HG03064 (cell line): ENCODE results near the gene OR52H1.
"Not testable (repeated sequence)": the region's sequence is repeated elsewhere in the genome, so short reads cannot be mapped to it uniquely, and the experiment has no call there.

Experiments used
- ATAC-seq: cut with Tn5 transposase; IDR thresholded peaks from one replicate; pipeline ENCODE4 v1.9.1; 2021; ENCODE audit warnings: low read depth; ENCODE audit not compliant: unreplicated experiment

OR52H1 gene

DNA sequence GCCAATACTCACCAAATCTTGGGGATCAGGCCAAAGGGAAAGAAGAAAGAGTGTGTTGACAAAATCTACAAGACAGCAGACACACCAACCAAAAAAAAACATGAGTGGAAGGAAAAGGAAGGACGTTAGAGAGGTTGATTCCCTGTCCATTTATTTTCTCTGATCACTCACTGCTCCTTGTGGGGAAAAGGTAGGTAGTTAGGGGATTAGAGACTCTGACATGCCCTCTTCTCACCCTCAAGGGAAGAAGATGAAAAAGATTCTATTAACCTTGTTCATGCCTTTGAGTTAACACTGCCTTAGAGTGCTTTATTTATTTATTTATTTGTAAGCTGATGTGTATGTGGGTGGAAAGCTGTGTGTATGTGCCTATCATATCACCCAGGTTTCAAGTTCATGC lies at the start of gene OR52H1:
OR52H1 (minus strand) TSS at position 101 of the 400 bp plus-strand sequence. CDS start 3,035 bp downstream, outside the sequence.
- no peak for ATAC-seq

DNA sequence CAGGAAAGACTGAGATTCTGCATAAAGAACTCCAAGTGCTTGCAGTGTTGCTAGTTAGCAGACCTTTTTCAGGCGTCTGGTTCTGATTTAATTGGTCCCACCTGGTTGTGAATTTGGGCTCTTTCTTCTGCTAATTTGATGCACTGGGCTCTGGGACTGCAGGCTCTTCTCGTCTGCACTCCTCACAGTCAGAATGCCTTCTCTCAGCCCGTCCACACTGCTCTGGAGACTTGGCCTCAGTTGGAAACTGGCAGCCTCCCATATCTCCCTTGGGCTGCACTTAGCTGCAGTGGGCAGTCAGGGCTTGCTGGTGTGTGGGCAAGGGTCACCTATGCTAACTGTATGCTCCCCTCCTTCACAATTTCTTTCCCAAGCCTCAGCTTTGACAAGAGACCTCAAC lies 49.6 kb upstream of the OR52H1 start:
- no peak for ATAC-seq

DNA sequence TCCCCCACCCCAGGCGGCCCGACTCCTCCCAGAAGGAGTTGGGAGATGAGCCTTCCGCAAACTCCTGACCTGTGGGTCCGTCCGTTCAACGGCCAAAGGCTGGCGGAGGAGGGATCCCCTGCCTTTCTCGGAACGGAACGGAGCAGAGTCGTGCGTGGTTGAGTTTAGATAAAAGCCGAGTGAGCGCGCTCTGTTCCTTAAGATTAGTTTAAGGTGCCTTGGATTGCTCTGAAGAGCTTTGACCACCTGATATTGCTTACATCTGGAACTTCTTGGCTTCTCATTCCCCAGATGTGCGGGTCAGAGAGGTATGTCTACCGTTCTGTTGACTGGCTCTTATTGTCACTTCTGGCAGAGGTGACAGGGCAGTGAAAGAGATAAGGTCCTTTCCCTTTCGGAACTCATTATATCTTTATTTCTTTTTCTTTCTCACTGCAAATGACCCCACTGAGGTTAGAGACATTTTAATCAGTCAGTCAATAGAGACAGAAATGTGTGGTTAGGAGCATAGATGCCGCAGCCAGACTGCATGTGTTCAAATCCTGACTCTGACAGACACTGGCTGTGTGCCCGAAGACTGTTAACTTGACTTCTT lies 48.4 kb upstream of the OR52H1 start, which contains the start of gene TRIM6:
TRIM6 (plus strand) TSS at position 31 of the 595 bp plus-strand sequence; CDS start at position 292, 261 bp downstream.
- ATAC-seq: peak; percentile 57

DNA sequence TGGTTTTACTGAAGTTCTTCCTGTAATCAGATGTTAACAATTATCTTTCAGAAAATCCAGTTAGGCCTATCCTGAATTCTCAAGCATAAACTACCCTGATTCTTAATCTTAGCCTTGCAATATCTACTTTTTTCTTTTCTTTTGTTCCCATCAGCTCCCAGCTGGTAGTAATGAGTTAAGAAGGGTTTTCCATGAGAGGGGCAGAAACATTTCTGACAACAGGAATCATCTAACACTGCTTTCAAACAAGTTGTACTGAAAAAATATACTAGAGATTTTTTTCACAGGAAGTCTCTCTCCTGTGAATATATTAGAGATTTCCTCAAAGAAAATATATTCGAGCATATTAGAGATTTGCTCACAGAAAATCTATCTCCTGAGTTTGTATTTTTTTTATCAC lies 44.8 kb upstream of the OR52H1 start:
- ATAC-seq: no peak

DNA sequence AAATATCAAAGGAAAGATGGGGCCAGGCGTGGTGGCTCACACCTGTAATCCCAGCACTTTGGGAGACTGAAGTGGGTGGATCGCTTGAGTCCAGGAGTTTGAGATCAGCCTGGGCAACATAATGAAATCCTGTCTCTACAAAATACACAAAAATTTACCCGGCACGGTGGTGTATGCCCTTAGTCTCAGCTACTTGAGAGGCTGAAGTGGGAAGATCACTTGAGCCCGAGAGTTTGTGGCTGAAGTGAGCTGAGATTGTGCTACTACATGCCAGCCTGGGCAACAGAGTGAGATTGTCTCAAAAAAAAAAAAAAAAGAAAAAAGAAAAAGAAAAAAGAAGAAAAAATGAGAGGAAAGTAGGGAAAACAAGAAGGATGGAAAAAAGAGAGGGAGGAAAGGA lies 44.3 kb upstream of the OR52H1 start:
- ATAC-seq: no peak

DNA sequence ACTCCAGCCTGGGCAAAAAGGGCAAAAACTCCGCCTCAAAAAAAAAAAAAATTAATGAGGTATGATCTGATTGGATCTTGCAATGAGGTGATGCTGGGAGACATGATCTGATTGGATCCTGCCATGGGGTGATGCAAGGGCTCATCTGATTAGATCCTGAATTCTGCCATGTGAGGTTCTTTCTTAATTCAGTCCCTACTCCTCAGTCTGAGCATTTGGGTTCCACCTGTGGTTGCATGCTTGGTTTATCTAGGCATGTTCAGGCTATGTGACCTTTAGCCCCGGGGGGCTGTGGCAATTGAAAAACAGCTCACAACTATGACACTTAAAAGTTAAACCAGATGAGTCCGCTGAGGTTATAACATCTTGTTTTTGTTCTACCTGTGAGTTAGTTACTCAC lies 43.3 kb upstream of the OR52H1 start:
- ATAC-seq: no peak

DNA sequence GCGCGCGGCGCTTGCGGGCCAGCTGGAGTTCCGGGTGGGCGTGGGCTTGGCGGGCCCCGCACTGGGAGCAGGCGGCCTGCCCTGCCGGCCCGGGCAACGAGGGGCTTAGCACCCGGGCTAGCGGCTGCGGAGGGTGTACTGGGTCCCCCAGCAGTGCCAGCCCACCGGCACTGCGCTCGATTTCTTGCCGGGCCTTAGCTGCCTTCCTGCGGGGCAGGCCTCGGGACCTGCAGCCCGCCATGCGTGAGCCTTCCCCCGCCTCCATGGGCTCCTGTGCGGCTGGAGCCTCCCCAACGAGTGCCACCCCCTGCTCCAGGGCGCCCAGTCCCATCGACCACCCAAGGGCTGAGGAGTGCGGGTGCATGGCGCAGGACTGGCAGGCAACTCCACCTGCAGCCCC lies 41.6 kb upstream of the OR52H1 start:
- not testable (repeated sequence) for ATAC-seq

DNA sequence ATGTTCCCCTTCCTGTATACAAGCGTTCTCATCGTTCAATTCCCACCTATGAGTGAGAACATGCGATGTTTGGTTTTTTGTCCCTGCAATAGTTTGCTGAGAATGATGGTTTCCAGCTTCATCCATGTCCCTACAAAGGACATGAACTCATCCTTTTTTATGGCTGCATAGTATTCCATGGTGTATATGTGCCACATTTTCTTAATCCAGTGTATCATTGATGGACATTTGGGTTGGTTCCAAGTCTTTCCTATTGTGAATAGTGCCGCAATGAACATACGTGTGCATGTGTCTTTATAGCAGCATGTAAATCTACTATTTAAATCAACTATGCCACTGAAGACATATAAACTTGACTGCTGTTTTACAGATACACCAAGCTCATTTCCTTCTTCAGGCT lies 36.1 kb upstream of the OR52H1 start:
- ATAC-seq: not testable (repeated sequence)

DNA sequence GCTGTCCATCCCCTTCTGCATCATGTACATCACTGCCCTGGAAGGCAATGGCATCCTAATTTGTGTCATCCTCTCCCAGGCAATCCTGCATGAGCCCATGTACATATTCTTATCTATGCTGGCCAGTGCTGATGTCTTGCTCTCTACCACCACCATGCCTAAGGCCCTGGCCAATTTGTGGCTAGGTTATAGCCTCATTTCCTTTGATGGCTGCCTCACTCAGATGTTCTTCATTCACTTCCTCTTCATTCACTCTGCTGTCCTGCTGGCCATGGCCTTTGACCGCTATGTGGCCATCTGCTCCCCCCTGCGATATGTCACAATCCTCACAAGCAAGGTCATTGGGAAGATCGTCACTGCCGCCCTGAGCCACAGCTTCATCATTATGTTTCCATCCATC lies 32.7 kb upstream of the OR52H1 start:
- no peak for ATAC-seq

DNA sequence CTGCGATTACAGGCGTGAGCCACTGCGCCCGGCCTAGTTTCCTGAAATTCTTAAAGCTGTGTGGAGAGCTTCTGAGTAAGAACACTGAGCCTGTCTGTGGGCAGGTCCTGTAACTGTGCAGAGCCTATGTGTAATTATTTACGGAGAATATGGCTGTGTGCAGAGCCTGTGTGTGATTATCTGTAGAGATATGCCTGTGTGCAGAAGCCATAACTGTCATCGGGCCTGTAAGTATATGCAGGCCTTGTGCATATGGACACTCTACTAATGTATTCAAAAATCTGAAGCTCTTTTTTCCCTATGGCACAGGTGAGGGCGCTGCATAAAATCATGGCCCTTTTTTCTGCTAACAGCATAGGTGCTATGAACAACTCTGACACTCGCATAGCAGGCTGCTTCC lies 32.2 kb upstream of the OR52H1 start, which contains the start of gene OR52B6:
OR52B6 (plus strand) TSS at position 301 of the 400 bp plus-strand sequence; CDS start at position 301, 0 bp downstream.
- ATAC-seq: no peak

DNA sequence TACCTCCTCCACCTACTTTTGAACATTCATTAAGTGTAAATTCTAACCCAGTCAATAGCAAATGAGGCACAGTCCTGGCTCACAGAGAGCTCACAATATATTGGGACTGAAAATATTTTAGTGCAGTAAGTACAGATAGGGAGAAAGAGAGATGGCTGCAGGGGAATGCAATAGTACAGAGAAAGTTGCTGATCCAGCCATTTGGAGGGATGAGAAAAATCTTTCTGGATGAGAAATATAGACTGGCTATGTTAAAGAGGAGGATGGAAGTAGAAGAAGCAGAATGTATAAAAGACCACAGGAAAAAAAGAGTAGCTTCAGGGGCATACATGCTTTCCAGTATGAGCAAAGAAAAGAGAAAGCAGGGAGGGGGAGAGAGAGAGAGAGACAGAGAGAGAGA lies 28.8 kb upstream of the OR52H1 start:
- ATAC-seq: no peak

DNA sequence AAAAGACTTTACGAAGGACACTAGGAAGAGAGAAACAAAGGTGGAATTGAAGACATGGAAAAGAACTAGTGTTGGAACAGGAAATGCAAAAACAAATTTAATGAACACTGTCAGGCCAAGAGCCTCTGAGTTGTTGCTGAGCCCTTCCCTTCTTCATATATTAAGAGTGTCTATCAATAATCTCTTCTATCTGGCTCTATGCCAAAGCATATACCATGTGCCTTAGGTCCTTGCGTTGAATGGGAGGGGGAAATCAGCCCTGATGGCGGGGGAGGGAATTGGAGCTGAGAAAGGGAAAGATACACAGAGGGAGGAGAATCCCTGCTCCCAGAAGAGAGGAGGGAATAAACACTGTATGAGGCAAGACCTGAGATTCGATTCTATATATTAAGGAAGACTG lies 26.8 kb upstream of the OR52H1 start:
- ATAC-seq: no peak

DNA sequence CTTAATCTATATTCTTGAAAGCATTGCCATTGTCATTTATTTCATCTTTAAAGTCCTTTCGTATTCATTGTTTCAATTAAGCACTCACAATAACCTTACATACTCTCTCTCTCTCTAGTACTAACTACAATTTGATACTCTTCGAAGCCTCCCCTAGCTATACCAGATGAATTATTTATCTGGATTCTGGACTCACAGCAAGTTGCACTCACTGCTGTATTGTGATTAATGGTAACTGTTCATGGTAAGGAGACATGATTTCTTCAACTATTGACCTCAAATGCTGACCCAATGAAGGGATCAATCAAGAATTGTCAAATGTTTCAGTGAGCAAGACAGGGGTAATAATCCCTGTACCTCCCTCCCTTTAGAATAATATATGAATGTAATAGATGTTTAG lies 26.3 kb upstream of the OR52H1 start:
- no peak for ATAC-seq

DNA sequence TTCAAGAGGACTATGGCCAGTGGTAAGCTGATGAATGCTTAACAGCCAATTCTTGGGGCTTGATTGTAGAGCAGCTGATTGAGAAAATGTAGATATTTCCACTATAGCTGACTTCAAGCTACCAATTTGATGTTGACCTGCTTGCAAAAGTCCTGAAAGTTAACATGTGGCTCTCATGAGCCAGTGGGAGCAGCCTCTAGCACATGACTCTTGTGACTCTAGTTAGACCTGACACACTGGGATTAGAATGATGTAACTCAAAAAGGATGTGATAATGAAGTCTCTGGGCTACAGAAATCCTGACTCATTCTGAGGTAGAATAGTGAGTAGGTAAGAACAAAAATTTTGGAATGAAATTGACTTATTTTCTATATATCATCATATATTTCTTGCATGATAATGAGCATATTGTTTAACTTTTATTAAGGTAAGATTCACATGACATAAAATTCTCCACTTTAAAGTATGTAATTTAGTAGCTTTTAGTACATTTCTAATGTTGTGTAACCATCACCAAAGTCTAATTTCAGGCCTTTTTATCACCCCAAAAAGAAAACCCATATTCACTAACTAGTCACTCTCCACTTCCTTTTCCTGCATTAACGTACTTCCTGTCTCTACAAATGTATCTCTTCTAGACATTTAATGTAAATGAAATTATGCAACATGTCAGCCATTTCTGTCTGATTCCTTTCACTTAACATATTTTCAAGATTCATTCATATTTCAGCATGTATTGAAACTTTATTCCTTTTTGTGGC lies 16.1 kb upstream of the OR52H1 start:
- no peak for ATAC-seq

DNA sequence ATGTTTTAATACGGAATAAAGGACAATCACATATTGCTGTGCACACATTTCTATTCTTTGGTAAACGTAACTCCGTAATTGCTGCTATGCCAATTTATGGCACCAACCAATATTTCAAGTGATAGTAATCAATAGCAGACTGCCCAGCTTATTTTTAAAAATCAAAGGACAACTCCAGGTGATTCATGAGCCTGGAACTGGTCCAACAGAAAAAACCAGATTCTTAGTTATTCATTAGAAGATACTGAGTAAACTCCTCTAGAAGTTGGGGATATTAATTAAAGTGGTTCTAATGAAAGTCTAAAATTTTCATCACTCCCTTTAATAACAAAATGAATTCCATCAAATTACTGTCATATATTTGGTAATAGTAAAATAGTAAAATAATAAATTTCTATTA lies 9.4 kb upstream of the OR52H1 start:
- no peak for ATAC-seq

DNA sequence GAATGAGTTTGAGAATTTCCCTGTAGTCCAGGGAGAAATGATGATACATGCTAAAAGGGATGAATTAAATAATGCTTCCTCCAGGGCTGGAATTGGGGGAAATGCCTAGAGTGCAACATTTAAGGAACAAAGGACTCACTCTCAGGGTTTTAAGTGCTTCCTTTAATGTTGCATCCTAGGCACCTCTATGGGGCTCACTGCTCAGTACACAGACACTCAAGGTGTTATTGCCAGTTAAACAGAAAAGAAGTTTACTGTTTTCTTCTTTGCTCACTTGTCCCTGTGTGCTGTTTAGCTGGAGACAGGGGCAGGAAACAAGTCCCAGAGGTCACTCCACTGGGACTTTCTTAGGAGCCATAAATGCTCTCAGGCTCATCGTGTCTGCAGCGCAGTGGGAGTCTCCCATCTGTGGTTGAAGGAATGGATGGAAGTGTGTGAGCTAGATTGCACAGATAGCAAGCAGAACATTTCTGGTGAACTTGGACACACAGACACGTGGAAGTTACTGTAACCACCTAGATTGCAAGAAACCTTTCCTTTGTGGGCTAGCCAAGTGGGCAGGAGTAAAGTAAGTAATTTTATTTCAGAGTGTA lies 8.4 kb upstream of the OR52H1 start:
- ATAC-seq: no peak

DNA sequence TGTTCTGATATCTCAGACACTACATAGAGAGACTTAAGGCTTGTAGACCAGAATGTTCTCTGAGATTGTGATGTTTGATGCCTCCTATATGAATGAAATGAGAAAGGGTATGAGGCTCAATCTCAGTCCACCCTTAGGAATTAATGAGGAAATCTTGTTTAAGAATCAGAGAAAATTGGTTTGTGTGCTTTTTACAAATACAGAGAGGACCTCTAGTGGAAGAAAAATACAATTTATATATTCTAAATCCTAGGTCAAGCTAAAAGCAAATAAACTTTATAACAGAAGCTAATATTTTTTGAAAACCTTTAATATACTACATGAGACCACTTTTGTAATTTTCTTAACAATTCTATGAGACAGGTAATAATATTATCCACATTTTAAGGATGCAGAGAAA lies 5.0 kb upstream of the OR52H1 start:
- ATAC-seq: no peak

DNA sequence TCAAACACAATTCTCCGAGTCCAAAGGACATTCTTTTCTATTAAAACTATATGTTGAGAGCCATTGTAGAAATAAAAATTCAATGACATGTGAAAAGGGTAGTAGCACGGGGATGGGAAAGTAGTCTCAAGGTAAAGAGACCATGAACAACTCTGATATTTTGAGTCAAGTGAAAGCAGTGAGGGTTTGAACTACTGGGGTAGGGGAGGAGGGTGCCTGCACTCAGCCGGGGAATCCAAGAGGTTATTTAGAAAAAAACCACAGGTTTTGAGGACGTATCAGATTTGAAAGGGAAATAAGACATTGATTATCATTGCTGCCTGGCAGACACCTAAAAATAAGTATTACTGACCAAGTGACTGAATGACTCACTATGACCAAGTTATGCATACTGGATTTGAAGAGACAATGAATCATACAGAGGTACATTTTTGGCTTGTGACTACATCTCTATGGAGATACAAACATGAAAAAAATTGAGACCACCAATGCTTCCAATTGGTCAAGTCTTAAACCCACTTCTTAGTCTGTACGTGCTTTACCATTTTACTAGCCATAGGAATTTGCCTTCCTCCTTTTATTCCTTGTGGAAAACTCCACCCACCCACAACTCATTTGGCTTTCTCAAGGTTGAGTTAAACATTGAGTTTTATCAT lies 2.2 kb upstream of the OR52H1 start:
- no peak for ATAC-seq

DNA sequence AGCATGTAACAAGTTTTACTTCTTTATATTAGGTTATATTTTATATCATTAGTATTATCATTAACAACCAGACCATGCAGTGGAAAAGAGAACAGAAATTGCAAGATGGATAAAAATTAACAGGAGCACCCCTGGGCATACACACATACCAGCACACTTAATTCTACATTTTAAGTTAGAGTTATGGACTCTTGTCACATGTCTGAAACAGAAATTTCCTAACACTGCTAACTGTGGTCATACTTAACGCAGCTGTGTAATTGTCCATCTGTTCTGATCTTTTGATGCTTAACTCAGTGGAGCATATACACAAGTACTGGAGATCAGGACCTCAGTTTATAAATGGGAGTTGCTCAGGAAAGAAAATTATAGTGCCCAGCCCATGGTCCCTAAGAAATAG lies 358 bp downstream of the OR52H1 start:
- ATAC-seq: peak; percentile 70

DNA sequence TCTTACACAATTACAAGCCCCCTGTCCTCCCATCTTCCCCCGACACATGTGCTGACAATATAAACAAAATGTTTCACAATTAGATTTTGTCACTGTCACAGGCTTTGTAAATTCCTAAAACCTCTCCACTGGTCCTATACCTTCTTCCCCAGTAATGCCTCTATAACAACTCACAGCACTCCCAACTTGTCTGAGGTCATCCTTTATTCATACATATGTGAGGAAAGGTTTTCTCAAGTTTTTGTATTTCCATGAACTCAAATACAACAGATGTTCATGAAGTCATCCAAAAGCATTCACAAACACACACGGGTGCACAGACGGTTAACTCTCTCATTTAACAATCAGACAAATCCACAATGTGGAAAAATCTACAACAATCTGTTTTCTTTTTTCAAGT lies 1.9 kb downstream of the OR52H1 start:
- no peak for ATAC-seq

DNA sequence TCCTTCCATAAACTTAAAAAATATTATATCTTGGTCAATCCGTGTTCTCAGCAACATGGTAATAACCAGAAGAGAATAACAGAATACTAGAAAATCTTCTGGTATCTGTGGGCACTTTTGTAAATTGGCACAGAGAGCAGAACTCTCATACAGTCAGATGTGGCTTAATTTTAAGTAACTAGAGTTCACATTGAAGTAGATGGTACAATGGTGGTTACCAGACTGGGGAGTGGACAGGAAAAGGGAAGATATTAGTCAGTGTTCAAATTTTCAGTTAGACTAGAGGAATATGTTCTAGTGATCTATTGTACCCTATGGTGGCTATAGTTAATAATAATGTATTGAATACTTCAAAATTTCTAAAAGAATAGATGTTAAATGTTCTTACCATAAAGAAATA lies 6.9 kb downstream of the OR52H1 start:
- no peak for ATAC-seq
